D721Med (cell line): ENCODE measurements around the gene EN1.

Experiments
- DNase-seq: peaks from one replicate; pipeline ENCODE4 v3.0.0; 2011; ENCODE audit warnings: low spot score; ENCODE audit not compliant: insufficient read length
- FAIRE-seq: peaks from 2 replicates; lab custom pipeline; 2011; peaks lifted over from hg19 to GRCh38; lab: Jason Lieb, UNC
- TF ChIP-seq, protein P1 (sequence below): IDR thresholded peaks from 2 replicates; pipeline ENCODE4 v1.5.1; 2012; ENCODE audit warnings: mild to moderate bottlenecking, control low read depth; ENCODE audit not compliant: insufficient read depth; ENCODE audit errors: missing control alignments

EN1 gene

DNA sequence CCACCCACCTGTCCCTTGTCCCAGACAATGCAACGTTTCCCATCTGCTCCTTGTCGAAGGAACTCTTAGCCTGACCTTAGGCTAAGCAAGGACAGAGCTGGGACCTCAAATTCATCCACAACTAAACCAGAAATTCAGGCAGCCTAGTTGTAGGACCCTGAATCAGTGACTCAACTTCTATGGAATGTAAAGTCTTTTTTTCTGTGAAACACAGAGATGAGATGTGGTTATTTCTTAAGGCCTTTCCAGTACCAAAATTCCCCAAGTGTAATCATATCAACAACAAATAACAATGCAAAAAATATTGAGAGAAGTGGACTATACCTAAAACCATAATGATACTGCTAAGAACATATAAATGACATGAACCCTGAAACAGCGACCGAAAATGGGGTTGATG, 46.7 kb downstream of the EN1 start:
- FAIRE-seq, result no peak
- no peak for DNase-seq
- TF ChIP-seq, protein P1, sequence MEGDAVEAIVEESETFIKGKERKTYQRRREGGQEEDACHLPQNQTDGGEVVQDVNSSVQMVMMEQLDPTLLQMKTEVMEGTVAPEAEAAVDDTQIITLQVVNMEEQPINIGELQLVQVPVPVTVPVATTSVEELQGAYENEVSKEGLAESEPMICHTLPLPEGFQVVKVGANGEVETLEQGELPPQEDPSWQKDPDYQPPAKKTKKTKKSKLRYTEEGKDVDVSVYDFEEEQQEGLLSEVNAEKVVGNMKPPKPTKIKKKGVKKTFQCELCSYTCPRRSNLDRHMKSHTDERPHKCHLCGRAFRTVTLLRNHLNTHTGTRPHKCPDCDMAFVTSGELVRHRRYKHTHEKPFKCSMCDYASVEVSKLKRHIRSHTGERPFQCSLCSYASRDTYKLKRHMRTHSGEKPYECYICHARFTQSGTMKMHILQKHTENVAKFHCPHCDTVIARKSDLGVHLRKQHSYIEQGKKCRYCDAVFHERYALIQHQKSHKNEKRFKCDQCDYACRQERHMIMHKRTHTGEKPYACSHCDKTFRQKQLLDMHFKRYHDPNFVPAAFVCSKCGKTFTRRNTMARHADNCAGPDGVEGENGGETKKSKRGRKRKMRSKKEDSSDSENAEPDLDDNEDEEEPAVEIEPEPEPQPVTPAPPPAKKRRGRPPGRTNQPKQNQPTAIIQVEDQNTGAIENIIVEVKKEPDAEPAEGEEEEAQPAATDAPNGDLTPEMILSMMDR, result no peak

DNA sequence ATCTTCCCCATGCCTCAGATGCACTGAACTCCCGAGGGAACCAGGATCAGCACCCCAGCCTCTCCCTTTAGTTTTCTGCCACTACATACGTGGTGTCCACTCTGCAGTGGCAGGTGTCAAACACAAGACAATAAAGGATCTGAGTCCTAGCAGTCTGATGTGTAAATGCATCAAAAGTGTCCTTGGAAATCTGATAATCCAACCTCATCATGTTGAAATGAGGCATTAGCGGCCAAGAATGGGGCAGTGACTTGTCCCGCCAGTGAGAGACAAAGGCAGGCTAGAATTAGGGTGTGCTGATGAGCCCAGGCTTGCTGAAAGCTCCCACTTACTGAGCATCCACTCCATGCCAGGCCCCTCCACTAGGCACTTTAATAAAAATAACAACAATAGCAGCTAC, 52.9 kb downstream of the EN1 start:
- FAIRE-seq (no peak), DNase-seq (no peak)
- TF ChIP-seq, protein P1, result no peak
